Stimulated activated CD8-positive, alpha-beta memory T cell treated with anti-CD3 and anti-CD28 coated beads, Interleukin-12 subunit alpha, Interleukin-12 subunit beta, amount 100 ng/mL, for 24 hours (primary cell): Measurements from ENCODE around the gene LCE6A.

ENCODE experiments used
- DNase-seq: peaks from one replicate; pipeline ENCODE4 v3.0.0-alpha.2; 2020; ENCODE audit errors: extremely low read depth

LCE6A gene

GRCh38 chr1:152873495-152873894 is 30.8 kb downstream of the LCE6A start:
- no peak for DNase-seq

GRCh38 chr1:152876827-152877226 is 34.2 kb downstream of the LCE6A start:
- DNase-seq, result no peak

GRCh38 chr1:152878042-152878441 is 35.4 kb downstream of the LCE6A start, which contains the start of gene SMCP:
SMCP (plus strand) TSS chr1:152878322; CDS start chr1:152884423, 6,101 bp downstream.
- DNase-seq, result no peak

GRCh38 chr1:152879559-152880198 is 37.0 kb downstream of the LCE6A start:
- DNase-seq, result no peak

- DNase-seq, result no peak
Observed at GRCh38 chr1:152880316-152880715, 37.7 kb downstream of the LCE6A start.

- no peak for DNase-seq
Observed at GRCh38 chr1:152880907-152881306, 38.3 kb downstream of the LCE6A start.

GRCh38 chr1:152884085-152884484 is 41.4 kb downstream of the LCE6A start:
- DNase-seq, result no peak

- DNase-seq, result no peak
Observed at GRCh38 chr1:152884506-152884905, 41.9 kb downstream of the LCE6A start.

GRCh38 chr1:152884966-152885624 is 42.4 kb downstream of the LCE6A start:
- no peak for DNase-seq

- DNase-seq, result no peak
Observed at GRCh38 chr1:152886085-152886484, 43.4 kb downstream of the LCE6A start.

GRCh38 chr1:152886758-152887409 is 44.2 kb downstream of the LCE6A start:
- no peak for DNase-seq

GRCh38 chr1:152888126-152888525 is 45.5 kb downstream of the LCE6A start:
- DNase-seq, result no peak
